Liver (tissue), 3 donors: Measurements from ENCODE around the gene SEZ6L.

Experiments
- CTCF ChIP-seq: fragments of 150-350 bp; IDR thresholded peaks from 2 replicates; pipeline ENCODE4 v1.5.1; 2017; ENCODE audit warnings: improper control_type of control experiment, low read depth, low read length; ENCODE audit not compliant: missing input control
- GABPA ChIP-seq, 2 donors: IDR thresholded peaks in 1 of 2; conservative IDR thresholded peaks in 1 of 2; 2 replicates each; pipeline ENCODE4 v1.6.1; 2016; ENCODE audit warnings: antibody characterized with exemption in 2 of 2, mild to moderate bottlenecking in 1 of 2, moderate library complexity in 1 of 2
- HNF4A ChIP-seq, 2 donors: conservative IDR thresholded peaks; 2 replicates each; pipeline ENCODE4 v1.6.1; 2016; ENCODE audit warnings: antibody characterized with exemption in 2 of 2, mild to moderate bottlenecking in 2 of 2
- HNF4G ChIP-seq: IDR thresholded peaks from 2 replicates; pipeline ENCODE4 v1.6.1; 2016; ENCODE audit warnings: antibody characterized with exemption
- JUND ChIP-seq, 2 donors: IDR thresholded peaks; 2 replicates each; pipeline ENCODE4 v1.6.1; 2016; ENCODE audit warnings: antibody characterized with exemption in 2 of 2
- MAX ChIP-seq: IDR thresholded peaks from 2 replicates; pipeline ENCODE4 v1.6.1; 2016; ENCODE audit warnings: antibody characterized with exemption
- RAD21 ChIP-seq, 2 donors: IDR thresholded peaks; 2 replicates each; pipeline ENCODE4 v1.6.1; 2016; ENCODE audit warnings: antibody characterized with exemption in 2 of 2, mild to moderate bottlenecking in 2 of 2
- SP1 ChIP-seq: IDR thresholded peaks from 2 replicates; pipeline ENCODE4 v1.6.1; 2018; ENCODE audit warnings: antibody characterized with exemption, mild to moderate bottlenecking
- TAF1 ChIP-seq: conservative IDR thresholded peaks from 2 replicates; pipeline ENCODE4 v1.6.1; 2016; ENCODE audit warnings: antibody characterized with exemption, mild to moderate bottlenecking
- ZBTB33 ChIP-seq: IDR thresholded peaks from 2 replicates; pipeline ENCODE4 v1.6.1; 2016; ENCODE audit warnings: antibody characterized with exemption
- TF ChIP-seq, protein P1 (sequence below): IDR thresholded peaks from 2 replicates; pipeline ENCODE4 v1.6.1; 2016; ENCODE audit warnings: antibody characterized with exemption, mild to moderate bottlenecking
- donor health status: healthy.
- donor health status: healthy.

GRCh38 chr22:26367402-26368245, 198.4 kb downstream of the SEZ6L start:
- TF ChIP-seq CTCF (peak; percentile 56), JUND (IDR thresholded peaks at IDR 0.05) (no peak), MAX (no peak), RAD21 (IDR thresholded peaks at IDR 0.05) (peak in 1 of 2 donors; percentile 53), ZBTB33 (no peak), TAF1 (no peak), HNF4G (no peak), HNF4A (conservative IDR thresholded peaks at IDR 0.05) (no peak), SP1 (no peak), GABPA (IDR thresholded peaks at IDR 0.05 in 1 of 2, conservative IDR thresholded peaks at IDR 0.05 in 1 of 2) (no peak)
- TF ChIP-seq, protein P1, sequence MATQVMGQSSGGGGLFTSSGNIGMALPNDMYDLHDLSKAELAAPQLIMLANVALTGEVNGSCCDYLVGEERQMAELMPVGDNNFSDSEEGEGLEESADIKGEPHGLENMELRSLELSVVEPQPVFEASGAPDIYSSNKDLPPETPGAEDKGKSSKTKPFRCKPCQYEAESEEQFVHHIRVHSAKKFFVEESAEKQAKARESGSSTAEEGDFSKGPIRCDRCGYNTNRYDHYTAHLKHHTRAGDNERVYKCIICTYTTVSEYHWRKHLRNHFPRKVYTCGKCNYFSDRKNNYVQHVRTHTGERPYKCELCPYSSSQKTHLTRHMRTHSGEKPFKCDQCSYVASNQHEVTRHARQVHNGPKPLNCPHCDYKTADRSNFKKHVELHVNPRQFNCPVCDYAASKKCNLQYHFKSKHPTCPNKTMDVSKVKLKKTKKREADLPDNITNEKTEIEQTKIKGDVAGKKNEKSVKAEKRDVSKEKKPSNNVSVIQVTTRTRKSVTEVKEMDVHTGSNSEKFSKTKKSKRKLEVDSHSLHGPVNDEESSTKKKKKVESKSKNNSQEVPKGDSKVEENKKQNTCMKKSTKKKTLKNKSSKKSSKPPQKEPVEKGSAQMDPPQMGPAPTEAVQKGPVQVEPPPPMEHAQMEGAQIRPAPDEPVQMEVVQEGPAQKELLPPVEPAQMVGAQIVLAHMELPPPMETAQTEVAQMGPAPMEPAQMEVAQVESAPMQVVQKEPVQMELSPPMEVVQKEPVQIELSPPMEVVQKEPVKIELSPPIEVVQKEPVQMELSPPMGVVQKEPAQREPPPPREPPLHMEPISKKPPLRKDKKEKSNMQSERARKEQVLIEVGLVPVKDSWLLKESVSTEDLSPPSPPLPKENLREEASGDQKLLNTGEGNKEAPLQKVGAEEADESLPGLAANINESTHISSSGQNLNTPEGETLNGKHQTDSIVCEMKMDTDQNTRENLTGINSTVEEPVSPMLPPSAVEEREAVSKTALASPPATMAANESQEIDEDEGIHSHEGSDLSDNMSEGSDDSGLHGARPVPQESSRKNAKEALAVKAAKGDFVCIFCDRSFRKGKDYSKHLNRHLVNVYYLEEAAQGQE: no peak
